Measurements from ENCODE around the gene SMAP2.
A peak's percentile ranks its signal among the peaks of the same experiment; 100 is the strongest.
"Not testable (repeated sequence)": the region's sequence is repeated elsewhere in the genome, so short reads cannot be mapped to it uniquely, and the experiment has no call there.

The SMAP2 gene

DNA sequence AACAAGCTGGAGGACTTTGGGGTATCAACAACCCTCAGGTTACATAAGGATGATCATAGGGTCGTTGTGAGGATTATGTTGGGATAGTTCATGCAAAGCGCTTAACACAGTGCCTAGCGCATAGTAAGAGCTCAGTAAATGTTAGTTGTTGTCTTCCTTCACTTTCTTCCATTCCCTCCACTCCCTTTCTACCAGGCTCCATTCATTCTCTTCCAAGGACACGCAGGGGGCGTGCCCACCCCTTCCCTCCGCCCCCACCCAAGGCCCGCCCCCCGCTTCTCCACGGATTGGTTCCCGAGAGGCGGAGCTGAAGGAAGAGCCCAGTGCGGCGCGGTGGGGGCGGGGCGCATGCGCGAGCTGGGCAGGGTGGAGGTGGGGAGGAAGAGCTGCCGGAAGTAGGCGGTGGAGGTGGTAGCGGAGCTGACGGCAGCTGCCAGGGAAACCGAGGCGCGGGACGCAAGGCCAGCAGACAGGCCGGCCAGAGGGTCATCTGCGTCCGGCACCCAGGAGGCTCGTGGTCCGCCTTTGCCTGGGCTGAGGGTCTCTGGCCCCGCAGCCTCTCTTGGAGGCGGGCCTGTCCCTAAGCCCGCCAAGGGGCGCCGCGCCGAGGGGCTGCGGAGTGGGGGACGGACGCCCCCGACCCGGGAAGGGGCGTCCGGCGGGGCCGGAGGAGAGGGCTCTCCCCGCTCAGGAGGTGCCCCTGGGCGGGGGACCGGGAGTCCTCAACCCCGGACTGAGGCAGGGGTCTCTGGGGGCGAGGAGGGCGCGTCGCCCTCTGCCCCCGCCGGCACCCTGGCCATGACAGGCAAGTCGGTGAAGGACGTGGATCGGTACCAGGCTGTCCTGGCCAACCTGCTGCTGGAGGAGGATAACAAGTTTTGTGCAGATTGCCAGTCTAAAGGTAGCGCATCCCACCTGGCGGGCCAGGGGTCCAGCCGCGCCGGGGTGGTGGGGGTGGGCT, at the start of gene SMAP2:
Gene SMAP2, plus strand, starts transcription at position 405 of the 961 bp plus-strand sequence. Its CDS starts 394 bp downstream, at position 799.
- peak; percentile 96 to 98 for DNase-seq
- Histone ChIP-seq H3K27ac (peak within 1 kb of the TSS; percentile 94 to 98), H3K4me1 (peaks cover 0 to 16% (median 14%) of the 10 kb centered on the region in 4 donors), H3K4me3 (peak within 1 kb of the TSS; percentile 97 to 98), H3K36me3 (no peaks in the 10 kb centered on the region), H3K9me3 (no peaks in the 10 kb centered on the region), H3K27me3 (no peaks in the 10 kb centered on the region)
- intact Hi-C loops (cut with DNase I; ENCODE audit: low total_unique reads) = no loop called here
- TF ChIP-seq, protein P1, sequence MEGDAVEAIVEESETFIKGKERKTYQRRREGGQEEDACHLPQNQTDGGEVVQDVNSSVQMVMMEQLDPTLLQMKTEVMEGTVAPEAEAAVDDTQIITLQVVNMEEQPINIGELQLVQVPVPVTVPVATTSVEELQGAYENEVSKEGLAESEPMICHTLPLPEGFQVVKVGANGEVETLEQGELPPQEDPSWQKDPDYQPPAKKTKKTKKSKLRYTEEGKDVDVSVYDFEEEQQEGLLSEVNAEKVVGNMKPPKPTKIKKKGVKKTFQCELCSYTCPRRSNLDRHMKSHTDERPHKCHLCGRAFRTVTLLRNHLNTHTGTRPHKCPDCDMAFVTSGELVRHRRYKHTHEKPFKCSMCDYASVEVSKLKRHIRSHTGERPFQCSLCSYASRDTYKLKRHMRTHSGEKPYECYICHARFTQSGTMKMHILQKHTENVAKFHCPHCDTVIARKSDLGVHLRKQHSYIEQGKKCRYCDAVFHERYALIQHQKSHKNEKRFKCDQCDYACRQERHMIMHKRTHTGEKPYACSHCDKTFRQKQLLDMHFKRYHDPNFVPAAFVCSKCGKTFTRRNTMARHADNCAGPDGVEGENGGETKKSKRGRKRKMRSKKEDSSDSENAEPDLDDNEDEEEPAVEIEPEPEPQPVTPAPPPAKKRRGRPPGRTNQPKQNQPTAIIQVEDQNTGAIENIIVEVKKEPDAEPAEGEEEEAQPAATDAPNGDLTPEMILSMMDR (IDR thresholded peaks at IDR 0.05) = no peak

GRCh38 chr1:40331403-40331802, 42.1 kb upstream of the SMAP2 start:
- DNase-seq; H3K4me3 ChIP-seq; H3K9me3 ChIP-seq; H3K36me3 ChIP-seq; H3K27me3 ChIP-seq; H3K4me1 ChIP-seq; intact Hi-C loops (cut with DNase I; ENCODE audit: low total_unique reads); H3K27ac ChIP-seq: not testable (repeated sequence)

DNA sequence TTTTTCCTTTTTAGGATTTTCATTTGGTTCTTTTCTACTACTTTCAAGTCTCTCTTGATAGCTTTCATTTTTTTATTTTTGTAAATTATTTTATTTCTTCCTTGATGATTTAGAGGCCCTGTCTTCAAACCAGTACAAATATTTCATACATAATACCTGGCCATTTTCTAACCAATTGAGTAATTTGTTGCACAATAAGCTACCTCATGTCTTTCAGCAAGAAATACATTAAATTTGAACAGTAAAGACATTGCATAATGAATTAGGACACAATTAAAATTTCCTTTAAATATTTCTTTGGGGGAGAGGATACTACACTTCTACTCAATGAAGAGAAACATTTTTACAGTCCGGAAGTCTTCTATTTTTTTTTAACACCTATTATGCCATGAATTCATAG, 40.8 kb upstream of the SMAP2 start:
- Histone ChIP-seq H3K36me3 (no peaks in the 10 kb centered on the region), H3K4me3 (no peak overlapping the region), H3K9me3 (peaks cover 0 to 4% (median 0%) of the 10 kb centered on the region in 3 donors), H3K27ac (no peak overlapping the region), H3K27me3 (no peaks in the 10 kb centered on the region), H3K4me1 (no peaks in the 10 kb centered on the region)
- intact Hi-C loops (cut with DNase I; ENCODE audit: low total_unique reads) = no loop called here
- TF ChIP-seq, protein P1 (IDR thresholded peaks at IDR 0.05) = no peak
- no peak for DNase-seq

DNA sequence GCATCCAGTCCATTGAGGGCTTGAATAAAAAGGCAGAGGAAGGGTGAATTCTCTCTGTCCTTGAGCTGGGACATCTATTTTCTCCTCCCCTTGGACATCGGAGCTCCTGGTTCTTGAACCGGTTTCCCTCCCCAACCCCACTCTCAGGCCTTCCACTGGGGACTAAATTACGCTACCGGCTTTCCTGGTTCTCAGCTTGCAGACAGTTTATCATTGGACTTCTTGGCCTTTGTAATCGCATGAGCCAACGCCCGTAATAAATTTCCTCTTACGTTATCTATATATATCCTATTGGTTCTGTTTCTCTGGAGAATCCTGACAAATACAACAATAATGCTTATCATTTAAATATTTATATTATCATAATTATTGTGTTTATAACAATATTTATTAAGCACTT, 36.1 kb upstream of the SMAP2 start:
- Histone ChIP-seq H3K27me3 (peaks cover 0 to 13% of the 10 kb centered on the region in 2 donors), H3K36me3 (no peaks in the 10 kb centered on the region), H3K4me3 (no peak overlapping the region), H3K4me1 (peaks cover 0 to 3% (median 0%) of the 10 kb centered on the region in 4 donors), H3K27ac (no peak overlapping the region), H3K9me3 (no peaks in the 10 kb centered on the region)
- TF ChIP-seq, protein P1 (IDR thresholded peaks at IDR 0.05) = no peak
- intact Hi-C loops (cut with DNase I; ENCODE audit: low total_unique reads) = no loop called here
- no peak for DNase-seq

GRCh38 chr1:40338745-40339419, 34.6 kb upstream of the SMAP2 start:
- Histone ChIP-seq H3K27me3 (peaks cover 0 to 13% of the 10 kb centered on the region in 2 donors), H3K4me1 (peaks cover 0 to 3% (median 0%) of the 10 kb centered on the region in 4 donors), H3K36me3 (no peaks in the 10 kb centered on the region), H3K4me3 (no peak overlapping the region), H3K9me3 (no peaks in the 10 kb centered on the region), H3K27ac (no peak overlapping the region)
- TF ChIP-seq, protein P1 (IDR thresholded peaks at IDR 0.05) = peak; percentile 98 to 99
- intact Hi-C loops (cut with DNase I; ENCODE audit: low total_unique reads) = no loop called here
- peak; percentile 80 to 84 for DNase-seq
